ENCODE measurements around the gene VWA3B. TPM values are rescaled to one million over a fixed set of nuclear protein-coding genes. Genes with fewer than 3 reads are reported as not detected.

Gene VWA3B
- total RNA-seq, 2 experiments from 2014 or later = not detected

- peaks cover 12% of the 10 kb centered on the region for H3K27me3 Mint-ChIP-seq
- no peaks in the 10 kb centered on the region for H3K36me3 Mint-ChIP-seq (ENCODE audit: low read depth)
- CTCF ChIA-PET = no interaction called here
- POLR2A ChIA-PET = no interaction called here
- no peak for DNase-seq
- no peak overlapping the region for H3K4me3 Mint-ChIP-seq
- no peak overlapping the region for H3K27ac Mint-ChIP-seq
- no peaks in the 10 kb centered on the region for H3K9me3 Mint-ChIP-seq
- H3K4me1 Mint-ChIP-seq = no peaks in the 10 kb centered on the region
Measured at GRCh38 chr2:98065808-98066207, 21.2 kb upstream of the VWA3B start.

GRCh38 chr2:98067160-98067559, 19.8 kb upstream of the VWA3B start:
- Mint-ChIP-seq H3K4me3 (no peak overlapping the region), H3K27me3 (peaks cover 9% of the 10 kb centered on the region), H3K4me1 (no peaks in the 10 kb centered on the region), H3K27ac (no peak overlapping the region), H3K36me3 (ENCODE audit: low read depth) (no peaks in the 10 kb centered on the region), H3K9me3 (no peaks in the 10 kb centered on the region)
- CTCF ChIA-PET = no interaction called here
- POLR2A ChIA-PET = no interaction called here
- no peak for DNase-seq

GRCh38 chr2:98070081-98070480, 16.9 kb upstream of the VWA3B start:
- POLR2A ChIA-PET = no interaction called here
- H3K27me3 Mint-ChIP-seq = peaks cover 2% of the 10 kb centered on the region
- CTCF ChIA-PET = no interaction called here
- no peak overlapping the region for H3K27ac Mint-ChIP-seq
- no peaks in the 10 kb centered on the region for H3K9me3 Mint-ChIP-seq
- no peak for DNase-seq
- H3K4me1 Mint-ChIP-seq = no peaks in the 10 kb centered on the region
- no peak overlapping the region for H3K4me3 Mint-ChIP-seq
- H3K36me3 Mint-ChIP-seq (ENCODE audit: low read depth) = no peaks in the 10 kb centered on the region

GRCh38 chr2:98072442-98072841, 14.5 kb upstream of the VWA3B start:
- ChIA-PET POLR2A (no interaction called here), CTCF (no interaction called here)
- no peak overlapping the region for H3K4me3 Mint-ChIP-seq
- no peaks in the 10 kb centered on the region for H3K36me3 Mint-ChIP-seq (ENCODE audit: low read depth)
- DNase-seq = no peak
- H3K4me1 Mint-ChIP-seq = no peaks in the 10 kb centered on the region
- H3K27me3 Mint-ChIP-seq = peaks cover 2% of the 10 kb centered on the region
- H3K9me3 Mint-ChIP-seq = no peaks in the 10 kb centered on the region
- no peak overlapping the region for H3K27ac Mint-ChIP-seq

GRCh38 chr2:98078701-98079100, 8.3 kb upstream of the VWA3B start:
- POLR2A ChIA-PET = no interaction called here
- no peak overlapping the region for H3K4me3 Mint-ChIP-seq

GRCh38 chr2:98084151-98084868, 2.7 kb upstream of the VWA3B start:
- ChIA-PET CTCF (no interaction called here), POLR2A (no interaction called here)
- Mint-ChIP-seq H3K27ac (no peak overlapping the region), H3K4me1 (peaks cover 30% of the 10 kb centered on the region), H3K4me3 (no peak overlapping the region), H3K9me3 (no peaks in the 10 kb centered on the region), H3K36me3 (ENCODE audit: low read depth) (no peaks in the 10 kb centered on the region), H3K27me3 (peaks cover 34% of the 10 kb centered on the region)
- DNase-seq = no peak

More at GRCh38 chr2:98078701-98079100, 8.3 kb upstream of the VWA3B start:
- Mint-ChIP-seq H3K27me3 (peaks cover 7% of the 10 kb centered on the region), H3K27ac (no peak overlapping the region), H3K36me3 (ENCODE audit: low read depth) (no peaks in the 10 kb centered on the region), H3K9me3 (no peaks in the 10 kb centered on the region), H3K4me1 (peaks cover 11% of the 10 kb centered on the region)
- CTCF ChIA-PET = no interaction called here
- DNase-seq = no peak

- peaks cover 30% of the 10 kb centered on the region for H3K4me1 Mint-ChIP-seq
- CTCF ChIA-PET = no interaction called here
- H3K9me3 Mint-ChIP-seq = no peaks in the 10 kb centered on the region
- no peak overlapping the region for H3K27ac Mint-ChIP-seq
- no peaks in the 10 kb centered on the region for H3K36me3 Mint-ChIP-seq (ENCODE audit: low read depth)
- no peak overlapping the region for H3K4me3 Mint-ChIP-seq
- no peak for DNase-seq
- H3K27me3 Mint-ChIP-seq = peaks cover 34% of the 10 kb centered on the region
- POLR2A ChIA-PET = no interaction called here
Measured at GRCh38 chr2:98084869-98085238, 2.1 kb upstream of the VWA3B start.

- H3K27me3 Mint-ChIP-seq = peaks cover 38% of the 10 kb centered on the region
- H3K4me3 Mint-ChIP-seq = no peak overlapping the region
- ChIA-PET CTCF (no interaction called here), POLR2A (no interaction called here)
- H3K27ac Mint-ChIP-seq = no peak overlapping the region
- no peak for DNase-seq
- H3K36me3 Mint-ChIP-seq (ENCODE audit: low read depth) = no peaks in the 10 kb centered on the region
- H3K4me1 Mint-ChIP-seq = peaks cover 30% of the 10 kb centered on the region
- H3K9me3 Mint-ChIP-seq = no peaks in the 10 kb centered on the region
Measured at GRCh38 chr2:98085649-98086048, 1.3 kb upstream of the VWA3B start.

- CTCF ChIA-PET = interaction anchor here (0.6 kb wide), 1 partner anchor 260 kb away, joined by 3 read pairs; no protein-coding TSS in a partner anchor
- Mint-ChIP-seq H3K4me3 (peak overlapping the region; percentile 61), H3K27ac (no peak overlapping the region), H3K36me3 (ENCODE audit: low read depth) (no peaks in the 10 kb centered on the region), H3K27me3 (peaks cover 41% of the 10 kb centered on the region), H3K9me3 (no peaks in the 10 kb centered on the region), H3K4me1 (peaks cover 22% of the 10 kb centered on the region)
- POLR2A ChIA-PET = no interaction called here
- DNase-seq = no peak
Measured at GRCh38 chr2:98087447-98088020, 567 bp downstream of the VWA3B start.

GRCh38 chr2:98088261-98088660, 1.3 kb downstream of the VWA3B start:
- H3K9me3 Mint-ChIP-seq = no peaks in the 10 kb centered on the region

GRCh38 chr2:98089941-98090340, 3.0 kb downstream of the VWA3B start:
- ChIA-PET CTCF (no interaction called here), POLR2A (no interaction called here)

More at GRCh38 chr2:98088261-98088660, 1.3 kb downstream of the VWA3B start:
- Mint-ChIP-seq H3K27me3 (peaks cover 37% of the 10 kb centered on the region), H3K4me1 (peaks cover 18% of the 10 kb centered on the region), H3K36me3 (ENCODE audit: low read depth) (no peaks in the 10 kb centered on the region), H3K4me3 (no peak overlapping the region), H3K27ac (no peak overlapping the region)
- DNase-seq = no peak
- POLR2A ChIA-PET = no interaction called here
- CTCF ChIA-PET = no interaction called here

GRCh38 chr2:98090951-98091350, 4.0 kb downstream of the VWA3B start:
- peaks cover 17% of the 10 kb centered on the region for H3K4me1 Mint-ChIP-seq
- POLR2A ChIA-PET = no interaction called here
- no peak for DNase-seq
- H3K27me3 Mint-ChIP-seq = peaks cover 18% of the 10 kb centered on the region
- H3K36me3 Mint-ChIP-seq (ENCODE audit: low read depth) = peaks cover 2% of the 10 kb centered on the region
- H3K4me3 Mint-ChIP-seq = no peak overlapping the region
- peaks cover 6% of the 10 kb centered on the region for H3K9me3 Mint-ChIP-seq
- H3K27ac Mint-ChIP-seq = no peak overlapping the region
- CTCF ChIA-PET = no interaction called here

More at GRCh38 chr2:98089941-98090340, 3.0 kb downstream of the VWA3B start:
- Mint-ChIP-seq H3K27me3 (peaks cover 25% of the 10 kb centered on the region), H3K9me3 (peaks cover 2% of the 10 kb centered on the region), H3K4me1 (peaks cover 18% of the 10 kb centered on the region), H3K27ac (no peak overlapping the region), H3K4me3 (no peak overlapping the region), H3K36me3 (ENCODE audit: low read depth) (no peaks in the 10 kb centered on the region)
- no peak for DNase-seq

- peaks cover 14% of the 10 kb centered on the region for H3K27me3 Mint-ChIP-seq
- peaks cover 5% of the 10 kb centered on the region for H3K36me3 Mint-ChIP-seq (ENCODE audit: low read depth)
- CTCF ChIA-PET = no interaction called here
- H3K4me1 Mint-ChIP-seq = peaks cover 12% of the 10 kb centered on the region
- POLR2A ChIA-PET = no interaction called here
- H3K4me3 Mint-ChIP-seq = no peak overlapping the region
- no peak overlapping the region for H3K27ac Mint-ChIP-seq
- peaks cover 6% of the 10 kb centered on the region for H3K9me3 Mint-ChIP-seq
- DNase-seq = no peak
Measured at GRCh38 chr2:98091738-98092137, 4.8 kb downstream of the VWA3B start.

- H3K9me3 Mint-ChIP-seq = peaks cover 14% of the 10 kb centered on the region
- ChIA-PET POLR2A (no interaction called here), CTCF (no interaction called here)
- no peak for DNase-seq
- no peak overlapping the region for H3K27ac Mint-ChIP-seq
- no peak overlapping the region for H3K4me3 Mint-ChIP-seq
- H3K4me1 Mint-ChIP-seq = peaks cover 2% of the 10 kb centered on the region
- peaks cover 5% of the 10 kb centered on the region for H3K36me3 Mint-ChIP-seq (ENCODE audit: low read depth)
- peaks cover 19% of the 10 kb centered on the region for H3K27me3 Mint-ChIP-seq
Measured at GRCh38 chr2:98093146-98093545, 6.2 kb downstream of the VWA3B start.

All from activated CD4-positive, alpha-beta memory T cell treated with anti-CD3 and anti-CD28 coated beads, Interleukin-2, amount 10 ng/mL, durations not matched to agents 7 days and 5 days (primary cell).